KG1 (cell line): Measurements from ENCODE around the gene SNRPF.
"Not testable (repeated sequence)": the region's sequence is repeated elsewhere in the genome, so short reads cannot be mapped to it uniquely, and the experiment has no call there.

ENCODE experiments used
- DNase-seq: peaks from one replicate; lab custom pipeline; 2025; lab: John Stamatoyannopoulos, UW

Gene SNRPF

DNA sequence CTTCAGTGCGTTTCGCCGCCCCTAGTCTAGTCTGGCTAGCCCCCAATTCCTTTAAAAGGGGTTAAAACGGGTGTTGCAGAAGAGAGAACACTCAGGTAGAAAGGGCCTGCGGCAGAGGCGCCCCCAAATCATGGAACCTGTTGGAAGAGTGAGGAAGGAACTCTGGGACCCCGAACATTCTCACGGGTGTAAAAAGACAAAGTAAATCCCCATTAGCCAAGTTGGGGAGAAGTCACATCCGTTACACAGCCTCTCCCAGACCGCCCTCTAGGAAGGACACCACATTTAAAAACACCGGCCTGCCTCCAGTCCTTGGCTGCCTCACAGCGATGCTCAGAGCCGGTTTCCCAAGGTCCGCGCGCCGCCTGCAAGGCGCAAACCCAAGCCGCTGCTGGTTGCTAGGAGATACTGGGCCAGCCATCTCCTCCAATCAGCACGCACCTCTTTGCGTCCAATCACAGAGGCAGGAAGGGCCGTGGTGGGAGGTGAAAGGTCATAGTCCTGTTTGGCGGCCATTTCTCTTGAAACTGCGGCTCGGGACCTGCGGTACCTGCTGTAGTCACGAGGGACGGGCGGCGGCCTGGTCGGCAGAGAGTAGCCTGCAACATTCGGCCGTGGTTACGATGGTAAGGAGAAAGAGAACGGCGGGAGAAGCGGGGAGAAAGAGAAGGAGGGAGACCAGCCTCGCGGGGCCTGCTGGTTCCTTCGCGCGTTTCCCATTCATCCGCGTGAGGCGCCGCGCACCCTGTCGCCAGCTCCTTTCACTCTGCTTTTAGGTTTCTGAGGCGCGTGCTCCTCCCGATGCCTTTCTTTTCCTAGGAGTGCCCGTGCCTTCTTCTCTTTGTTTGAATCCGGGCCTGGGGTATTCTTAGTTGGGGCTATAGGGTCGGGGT lies at the start of gene SNRPF:
TSS of gene SNRPF (plus strand) at position 502 of the 893 bp plus-strand sequence. CDS start at position 624, 122 bp downstream.
- DNase-seq = peak; percentile 95

DNA sequence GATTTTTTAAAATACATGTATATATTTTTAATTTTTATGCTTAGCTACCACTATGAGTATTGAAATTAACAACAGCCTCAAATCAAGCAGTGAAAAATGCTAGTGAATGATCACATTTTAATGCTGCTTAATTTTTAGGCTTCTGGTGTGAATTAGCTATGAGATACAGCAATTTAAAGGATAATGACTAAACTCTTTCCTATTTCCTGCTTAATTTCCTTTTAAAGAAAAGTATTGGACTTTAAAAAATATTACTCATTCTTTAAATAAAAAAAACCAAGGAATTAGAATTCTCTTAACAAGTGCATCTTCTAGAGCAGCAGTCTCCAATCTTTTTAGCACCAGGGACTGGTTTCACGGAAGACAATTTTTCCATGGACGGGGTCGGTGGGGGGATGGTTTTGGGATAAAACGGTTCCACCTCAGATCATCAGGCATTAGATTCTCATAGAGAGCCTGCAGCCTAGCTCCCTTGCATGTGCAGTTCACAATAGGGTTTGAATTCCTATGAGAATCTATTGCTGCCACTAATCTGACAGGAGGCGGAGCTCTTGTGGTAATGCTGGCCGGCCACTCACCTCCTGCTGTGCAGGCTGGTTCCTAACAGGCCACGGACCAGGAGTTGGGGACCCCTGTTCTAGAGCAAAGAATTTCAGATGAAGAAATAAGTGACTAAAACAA lies 49.6 kb upstream of the SNRPF start:
- DNase-seq = no peak

DNA sequence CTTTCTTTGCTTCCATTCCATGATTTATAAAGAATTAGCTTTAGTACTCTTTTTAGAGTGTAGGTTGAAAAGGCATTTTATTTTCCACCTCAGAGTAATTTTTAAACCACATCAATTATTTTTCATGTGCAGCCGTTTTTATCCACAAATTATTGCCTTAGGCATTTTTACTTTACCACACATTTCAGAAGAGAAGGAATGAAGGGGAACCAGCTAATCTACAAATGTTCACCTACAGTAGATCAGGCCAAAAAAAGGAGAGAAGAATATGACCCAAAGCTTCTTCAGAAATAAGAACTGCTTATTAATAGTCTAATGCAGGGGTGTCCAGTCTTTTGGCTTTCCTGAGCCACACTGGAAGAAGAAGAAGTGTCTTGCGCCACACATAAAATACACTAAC lies 48.3 kb upstream of the SNRPF start:
- no peak for DNase-seq

DNA sequence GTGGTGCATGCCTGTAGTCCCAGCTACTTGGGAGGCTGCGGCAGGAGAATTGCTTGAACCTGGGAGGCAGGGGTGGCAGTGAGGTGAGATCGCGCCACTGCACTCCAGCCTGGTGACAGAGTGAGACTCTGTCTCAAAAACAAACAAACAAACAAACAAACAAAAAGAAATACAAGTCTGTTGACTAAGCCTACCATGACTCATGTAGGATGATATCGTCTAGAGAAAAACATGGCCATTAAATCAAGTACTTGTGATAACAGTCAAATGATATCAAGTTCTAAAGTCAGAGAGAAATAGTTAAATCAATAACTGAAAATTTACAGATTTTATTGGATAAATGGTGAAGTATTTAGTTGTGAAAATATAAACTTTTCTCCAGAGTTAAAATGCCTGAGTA lies 46.6 kb upstream of the SNRPF start:
- not testable (repeated sequence) for DNase-seq

DNA sequence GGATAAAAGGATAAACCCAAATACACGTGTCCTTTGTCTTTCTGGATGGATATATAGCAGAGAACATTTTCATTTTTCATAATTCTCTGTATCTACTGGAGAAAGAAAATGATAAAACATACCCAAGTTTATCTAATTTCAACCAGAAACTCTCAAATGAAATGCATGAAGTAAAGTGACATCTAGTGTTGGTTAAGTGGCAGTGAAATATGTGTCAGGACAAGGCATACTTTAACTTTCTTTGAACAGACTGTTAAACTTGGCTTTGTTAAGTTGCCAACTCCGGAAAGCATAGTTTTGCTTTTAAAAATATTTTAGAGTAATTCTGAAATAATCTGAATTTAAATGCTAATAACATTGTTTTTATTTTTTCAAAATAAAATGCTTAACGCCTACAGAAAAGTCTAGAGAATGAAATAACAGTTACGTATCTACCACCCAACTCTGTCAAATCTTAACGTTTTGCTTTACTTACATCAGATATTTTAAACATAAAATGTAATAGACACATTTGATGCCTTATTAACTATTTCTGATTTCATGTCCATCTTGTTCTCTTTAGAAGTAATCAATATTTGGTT lies 43.0 kb upstream of the SNRPF start:
- no peak for DNase-seq

DNA sequence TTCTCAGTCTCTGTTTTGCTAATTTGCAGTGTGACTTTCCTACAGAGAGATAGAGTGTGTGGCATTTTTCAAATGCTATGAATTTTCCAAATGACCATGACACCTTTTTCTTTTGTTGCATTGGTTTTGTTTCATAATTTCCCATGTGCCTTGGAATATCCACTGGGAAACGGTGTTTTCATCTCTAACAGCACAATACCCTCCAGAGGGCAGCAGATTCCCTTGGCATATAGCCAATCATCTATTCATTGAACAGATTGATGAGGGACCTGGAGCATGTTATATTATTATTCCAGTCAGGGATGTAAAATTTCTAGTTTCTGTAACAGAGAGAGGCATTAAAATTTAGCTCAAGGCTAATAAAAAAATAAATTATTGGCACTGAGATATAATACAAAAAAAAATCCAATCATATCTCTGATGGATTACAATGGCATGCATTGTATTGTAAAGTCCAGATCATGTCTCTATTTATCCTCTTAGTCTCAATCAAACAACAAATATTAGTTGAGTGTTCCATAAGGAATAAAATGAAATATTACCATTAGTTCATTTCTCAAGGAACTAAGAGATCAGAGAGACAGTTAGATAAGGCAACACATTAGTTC lies 38.6 kb upstream of the SNRPF start:
- no peak for DNase-seq

DNA sequence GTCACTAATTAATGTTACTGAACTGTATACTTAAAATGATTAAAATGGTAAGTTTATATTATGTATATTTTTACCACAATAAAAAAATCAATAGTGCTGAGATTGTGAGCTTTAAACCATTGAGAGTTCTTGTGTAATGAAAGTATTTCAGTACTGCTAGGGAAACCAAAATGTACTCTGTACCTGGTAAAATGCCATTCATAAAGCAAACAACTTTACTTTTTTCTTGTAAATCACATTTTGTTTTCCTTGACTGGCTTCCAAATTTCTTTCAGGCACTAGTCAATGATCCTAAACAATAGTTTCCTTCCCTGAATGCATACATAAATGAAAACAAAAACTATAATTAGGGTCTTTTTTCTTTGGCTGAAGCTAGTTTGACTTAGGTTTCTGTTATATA lies 29.4 kb upstream of the SNRPF start:
- no peak for DNase-seq

DNA sequence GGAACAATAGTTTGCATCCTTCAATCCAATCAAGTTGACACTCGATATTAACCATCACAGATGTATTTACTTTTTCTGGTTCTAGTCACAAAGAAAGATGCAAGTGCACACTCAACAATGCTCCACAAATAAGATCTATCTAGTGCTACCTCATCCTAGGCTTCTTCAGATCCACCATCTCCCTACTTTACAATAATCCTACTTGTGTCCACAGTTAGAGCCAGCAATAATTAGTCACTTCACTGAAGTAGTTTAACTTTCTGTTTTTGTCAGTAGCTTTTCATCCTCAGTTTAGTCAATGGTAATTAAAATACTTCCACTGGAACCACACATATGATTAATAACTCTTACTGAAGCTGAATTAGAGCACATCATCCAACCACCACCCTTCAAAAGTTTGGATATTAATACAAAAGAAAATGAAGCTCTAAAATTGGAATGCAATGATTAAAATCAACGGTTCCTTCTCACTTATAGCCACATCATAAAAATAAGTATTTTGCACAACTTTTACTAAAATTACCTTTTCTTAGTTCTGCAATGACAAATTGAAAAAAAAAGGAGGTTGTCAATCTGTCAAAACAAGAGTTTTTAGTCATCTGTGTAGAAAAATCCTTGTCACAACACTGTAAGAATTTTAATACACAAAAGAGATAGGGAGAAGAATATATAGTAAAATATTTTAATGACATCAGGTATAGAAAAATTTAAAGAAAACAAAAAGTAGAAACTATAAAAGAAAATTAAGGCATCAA lies 28.2 kb upstream of the SNRPF start:
- no peak for DNase-seq

DNA sequence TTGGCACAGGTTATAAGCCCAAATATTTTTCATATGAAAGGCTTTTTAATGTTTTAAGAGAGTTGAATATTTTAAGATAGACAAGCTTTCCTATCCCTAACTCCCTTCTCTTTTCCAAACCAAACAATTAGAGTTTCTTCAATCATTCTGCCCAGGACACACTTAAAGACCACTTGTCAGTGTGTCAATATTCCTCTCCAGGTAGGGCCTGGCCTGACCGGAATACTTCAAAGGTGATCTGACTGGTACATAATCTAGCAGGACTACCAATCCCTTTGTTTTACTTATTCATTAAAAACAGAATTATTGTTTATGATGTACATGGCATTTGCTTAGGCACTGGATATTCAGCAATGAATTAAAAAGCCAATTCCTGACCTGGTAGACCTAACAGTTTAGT lies 24.2 kb upstream of the SNRPF start:
- DNase-seq = no peak

DNA sequence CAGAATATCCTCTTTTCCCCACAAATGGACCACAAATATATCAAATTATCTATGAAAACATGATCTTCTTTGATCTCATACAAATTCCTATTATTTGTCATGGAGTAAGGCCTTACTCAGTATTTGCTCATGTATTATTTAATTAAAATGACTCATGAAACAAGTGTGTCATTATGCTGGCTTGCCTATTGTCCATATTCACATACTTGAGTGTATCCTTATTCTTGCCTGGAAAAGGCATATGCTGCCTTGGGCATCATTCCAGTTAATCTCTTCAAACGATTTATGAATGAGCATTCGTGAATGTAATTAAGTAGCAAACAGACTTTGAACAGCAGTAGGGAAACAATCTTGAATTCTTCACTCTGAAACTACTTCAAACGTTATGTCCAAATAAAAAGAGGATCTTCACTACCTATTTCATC lies 22.6 kb upstream of the SNRPF start:
- DNase-seq = no peak

DNA sequence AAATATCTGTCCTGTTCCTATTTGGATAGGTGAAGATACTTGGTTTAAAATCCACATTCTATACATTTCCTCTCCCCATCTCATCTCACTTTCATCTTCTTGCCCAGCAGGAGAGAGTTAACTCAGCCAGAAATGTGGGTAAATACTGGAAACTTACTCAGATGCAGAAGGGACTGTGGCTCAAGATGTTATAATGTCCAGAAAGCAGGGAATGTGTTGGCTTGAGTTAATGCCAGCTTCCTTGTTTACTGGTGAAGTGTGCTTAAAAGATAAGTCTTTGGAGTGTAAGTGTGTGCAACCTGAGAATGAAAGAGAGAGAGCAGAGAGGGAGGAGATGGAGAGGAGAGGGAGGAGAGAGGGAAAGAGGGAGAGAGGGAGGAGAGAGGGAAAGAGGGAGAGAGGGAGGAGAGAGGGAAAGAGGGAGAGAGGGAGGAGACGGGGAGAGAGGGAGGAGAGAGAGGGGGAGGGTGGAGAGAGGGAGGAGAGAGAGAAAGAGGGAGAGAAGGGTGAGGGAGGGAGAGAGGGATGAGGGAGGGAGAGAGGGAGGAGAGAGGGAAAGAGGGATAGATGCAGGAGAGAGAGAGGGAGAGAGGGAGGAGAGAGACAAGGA lies 22.0 kb upstream of the SNRPF start:
- no peak for DNase-seq

DNA sequence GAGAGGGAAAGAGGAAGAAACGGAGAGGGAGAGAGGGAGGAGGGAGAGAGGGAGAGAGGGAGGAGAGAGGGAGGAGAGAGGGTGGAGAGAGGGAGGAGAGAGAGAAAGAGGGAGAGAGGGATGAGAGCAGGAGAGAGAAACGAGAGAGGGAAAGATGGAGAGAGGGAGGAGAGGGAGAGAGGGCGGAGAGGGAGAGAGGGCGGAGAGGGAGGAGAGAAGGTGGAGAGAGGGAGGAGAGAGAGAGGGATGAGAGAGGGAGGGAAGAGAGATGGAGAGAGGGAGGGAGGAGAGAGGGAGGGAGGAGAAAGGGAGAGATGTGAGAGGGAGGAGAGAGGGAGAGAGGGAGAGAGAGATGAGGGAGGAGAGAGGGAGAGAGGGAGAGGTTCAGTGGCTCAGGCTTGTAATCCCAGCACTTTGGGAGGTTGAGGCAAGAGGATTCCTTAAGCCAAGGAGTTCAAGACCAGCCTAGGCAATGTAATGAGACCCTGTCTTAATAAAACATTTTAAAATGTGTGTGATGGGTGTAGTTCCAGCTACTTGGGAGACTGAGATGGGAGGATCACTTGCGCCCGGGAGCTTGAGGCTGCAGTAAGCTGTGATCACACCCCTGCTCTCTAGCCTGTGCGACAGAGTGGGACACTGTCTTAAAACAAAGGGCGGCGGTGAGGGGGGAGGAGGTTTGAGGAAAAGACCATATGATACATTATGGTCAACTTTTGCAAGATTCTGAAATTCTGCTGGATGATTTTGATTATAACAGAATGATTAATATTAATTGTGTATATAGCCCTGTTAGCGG lies 21.3 kb upstream of the SNRPF start:
- DNase-seq = no peak

DNA sequence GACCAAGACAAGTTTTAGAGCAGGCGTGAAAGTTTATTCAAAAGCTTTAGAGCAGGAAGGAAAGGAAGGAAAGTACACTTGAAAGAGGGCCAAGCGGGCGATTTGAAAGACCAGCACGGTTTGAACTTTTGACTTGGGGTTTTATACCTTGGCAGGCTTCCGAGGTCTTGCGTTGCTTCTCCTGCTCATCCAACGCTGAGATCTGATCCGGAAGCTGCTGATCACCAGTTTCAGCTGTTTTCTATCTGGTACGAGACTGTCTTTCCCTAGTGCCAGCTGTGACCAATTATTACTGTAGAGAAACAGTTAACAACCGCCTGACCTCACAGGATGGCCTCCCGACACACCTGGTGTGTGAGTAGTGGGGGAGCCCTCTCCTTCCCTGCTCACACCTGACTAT lies 20.6 kb upstream of the SNRPF start:
- peak; percentile 76 for DNase-seq

DNA sequence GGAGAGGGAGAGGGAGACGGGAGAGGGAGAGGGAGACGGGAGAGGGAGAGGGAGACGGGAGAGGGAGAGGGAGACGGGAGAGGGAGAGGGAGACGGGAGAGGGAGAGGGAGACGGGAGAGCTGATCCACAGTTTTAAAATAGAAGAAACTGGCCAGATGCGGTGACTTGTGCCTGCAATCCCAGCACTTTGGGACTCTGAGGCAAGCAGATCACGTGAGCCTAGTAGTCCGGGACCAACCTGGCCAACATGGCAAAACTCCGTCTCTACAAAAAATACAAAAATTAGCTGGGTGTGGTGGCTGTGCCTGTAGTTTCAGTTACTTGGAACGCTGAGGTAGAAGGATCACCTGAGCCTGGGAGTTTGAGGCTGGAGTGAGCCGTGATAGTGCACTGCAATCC lies 16.3 kb upstream of the SNRPF start:
- not testable (repeated sequence) for DNase-seq

DNA sequence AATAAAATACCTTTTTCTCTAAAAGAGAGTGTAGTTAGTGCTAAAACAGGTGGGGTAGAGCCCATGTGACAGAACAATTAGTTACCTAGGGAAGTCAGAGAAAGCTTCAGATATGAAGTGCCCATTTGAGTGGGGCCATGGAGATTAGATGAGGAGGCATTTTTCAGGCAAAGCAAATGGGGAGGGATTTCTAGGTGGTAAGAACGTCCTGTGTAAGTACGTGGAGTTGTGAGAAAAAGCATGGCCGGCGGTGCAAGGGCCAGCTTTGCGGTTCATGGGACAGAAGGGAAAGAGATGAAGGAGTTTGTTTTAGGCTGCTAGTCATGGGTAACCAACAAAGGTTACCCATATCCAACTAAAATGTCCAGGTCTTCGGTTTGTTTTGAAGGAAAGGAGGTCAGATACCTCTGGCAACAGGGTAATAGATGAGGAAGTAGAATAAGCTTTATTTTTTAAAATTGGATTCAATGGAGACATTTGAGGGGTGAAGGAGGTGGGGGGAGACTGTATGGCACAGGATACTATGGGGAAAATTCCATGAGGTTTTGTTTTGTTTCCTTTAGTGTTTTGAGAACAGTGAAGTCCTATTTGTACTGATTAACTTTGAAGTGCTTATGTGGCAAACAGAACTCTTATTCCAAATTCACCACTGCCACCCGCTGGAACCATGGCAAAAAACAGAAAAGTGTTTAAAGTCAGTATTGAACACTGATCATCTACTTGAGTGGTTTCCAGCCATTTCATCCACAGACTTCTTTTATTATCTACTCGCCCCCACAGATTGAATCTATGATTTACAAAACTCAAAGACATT lies 10.0 kb upstream of the SNRPF start:
- peak; percentile 37 for DNase-seq

DNA sequence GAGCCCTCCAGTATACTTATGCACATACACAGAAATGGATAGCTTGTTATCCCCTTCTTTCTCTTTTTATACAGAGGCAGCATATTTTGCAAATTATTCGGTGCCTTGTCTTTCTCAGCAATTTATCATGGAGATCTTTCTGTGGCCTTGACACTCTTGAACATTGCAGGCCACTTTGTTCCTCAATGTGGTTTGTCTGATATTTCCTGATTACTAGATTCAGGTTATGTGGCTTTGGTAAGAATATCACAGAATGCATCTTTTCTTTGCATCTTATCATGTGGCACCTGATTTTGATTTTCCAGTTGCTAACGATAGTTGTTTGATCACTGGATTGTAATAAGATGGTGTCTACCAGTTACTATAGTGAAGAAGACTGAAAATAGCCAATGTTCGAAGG lies 7.1 kb upstream of the SNRPF start:
- no peak for DNase-seq

DNA sequence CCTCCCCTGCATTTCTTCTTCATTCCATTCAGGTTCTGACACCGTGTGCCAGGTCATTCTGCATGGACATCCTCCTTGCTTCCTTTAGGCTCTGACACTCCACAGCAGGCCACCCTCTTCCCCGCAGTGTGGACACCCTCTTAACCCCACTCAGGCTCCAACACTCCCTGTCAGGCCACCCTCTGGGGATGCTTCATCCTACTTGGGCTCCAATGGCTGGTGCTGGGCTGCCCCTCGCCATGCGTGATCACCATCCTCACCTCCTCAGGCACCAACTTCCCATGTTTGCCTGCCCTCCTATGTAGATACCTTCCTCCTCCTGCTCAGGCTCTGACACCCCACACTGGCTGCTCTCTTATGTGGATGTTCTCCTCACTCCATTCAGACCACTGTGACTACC lies 6.6 kb upstream of the SNRPF start:
- no peak for DNase-seq

DNA sequence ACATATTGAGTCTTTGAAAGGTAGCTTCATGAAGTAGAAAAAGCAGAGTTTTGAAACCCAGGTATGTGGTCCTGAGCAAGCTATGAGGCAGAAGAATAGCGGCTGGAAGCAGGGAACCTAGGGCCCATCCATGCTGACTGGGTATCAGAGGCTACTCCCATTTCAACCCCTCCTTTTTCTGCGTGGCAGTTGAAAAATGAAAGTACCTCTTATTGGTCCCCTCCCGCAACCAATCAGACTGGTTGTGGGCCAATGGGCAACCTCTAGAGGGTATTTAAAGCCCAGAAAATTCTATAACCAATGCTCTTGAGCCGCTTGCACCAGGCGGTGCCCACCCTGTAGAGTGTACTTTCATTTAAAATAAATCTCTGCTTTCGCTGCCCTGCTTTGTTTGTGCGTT lies 1.6 kb upstream of the SNRPF start:
- no peak for DNase-seq

DNA sequence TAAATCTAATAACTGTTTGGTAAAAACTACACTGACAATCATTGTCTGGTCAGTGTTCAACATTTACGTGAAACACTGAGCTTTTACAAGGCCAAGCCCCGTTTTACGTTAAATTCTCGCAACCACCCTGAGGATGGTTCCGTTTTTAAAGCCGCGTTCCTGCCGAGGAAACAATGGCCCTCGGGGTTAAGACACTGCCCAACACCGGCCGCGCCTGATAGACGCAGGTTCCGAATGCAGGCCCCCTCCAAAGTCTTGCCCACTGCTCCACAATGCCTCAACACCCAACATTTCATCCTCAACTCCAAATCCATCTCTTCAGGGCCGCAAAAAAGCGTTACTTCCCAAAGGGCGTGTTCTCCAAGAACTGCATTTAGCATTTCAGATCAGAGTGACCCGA lies 953 bp upstream of the SNRPF start:
- no peak for DNase-seq

DNA sequence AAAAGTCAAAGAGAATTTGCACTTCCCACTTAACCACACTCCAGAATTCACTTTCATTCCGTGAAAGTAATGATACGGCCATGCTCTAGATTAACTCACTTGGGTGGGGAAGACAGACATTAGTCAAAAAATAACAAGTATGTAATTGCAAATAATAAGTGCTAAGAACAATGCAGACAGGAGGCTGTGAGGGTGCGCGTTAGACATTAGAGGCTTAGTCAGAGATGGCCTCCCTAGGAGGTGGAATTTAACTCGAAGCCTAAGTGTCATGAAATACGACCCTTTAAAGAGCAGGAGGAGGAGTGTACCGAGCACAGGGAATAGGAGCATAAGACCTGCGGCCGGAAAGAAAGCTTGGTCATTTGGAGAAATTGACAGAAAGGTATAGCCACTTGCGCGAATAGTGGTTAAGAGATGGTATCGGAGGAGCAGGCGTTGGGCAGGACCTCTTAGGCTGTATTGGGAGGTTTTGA lies 628 bp downstream of the SNRPF start:
- no peak for DNase-seq
